CD4-positive, CD25-positive, alpha-beta regulatory T cell (primary cell): ENCODE results near the gene SLC15A1. TPM values are rescaled to one million over a fixed set of nuclear protein-coding genes. Genes with fewer than 3 reads are reported as not detected.
A peak's percentile ranks its signal among the peaks of the same experiment; 100 is the strongest.
"Not testable (repeated sequence)": the region's sequence is repeated elsewhere in the genome, so short reads cannot be mapped to it uniquely, and the experiment has no call there.

Source experiments
- ATAC-seq, 2 donors: fragments of 150-1000 bp; cut with Tn5 transposase; one replicate each; pipeline ENCODE4 v1.10.0; 2021; ENCODE audit warnings: low read depth in 2 of 2, moderate number of reproducible peaks in 2 of 2, moderate library complexity in 1 of 2
- DNase-seq, 3 donors: peaks; one replicate each; pipeline versions ENCODE4 v3.0.0 to v3.0.0-alpha.2; 2012 to 2022; ENCODE audit warnings: mixed read lengths in 1 of 3
- H3K27ac ChIP-seq: one replicate; pipeline ENCODE4 v1.7.0; 2013; ENCODE audit warnings: mild to moderate bottlenecking, low read length; ENCODE audit not compliant: insufficient read depth, poor library complexity, severe bottlenecking
- H3K27me3 ChIP-seq: one replicate; pipeline ENCODE4 v1.7.0; 2013; ENCODE audit warnings: low read length; ENCODE audit not compliant: control insufficient read depth, insufficient read depth
- H3K36me3 ChIP-seq: one replicate; pipeline ENCODE4 v1.7.0; 2013; ENCODE audit warnings: mild to moderate bottlenecking, low read length, moderate library complexity; ENCODE audit not compliant: control insufficient read depth, insufficient read depth
- H3K4me1 ChIP-seq: 2 replicates; pipeline ENCODE4 v1.7.0; 2013; ENCODE audit warnings: mild to moderate bottlenecking, low read length; ENCODE audit not compliant: insufficient read depth, control insufficient read depth, poor library complexity, severe bottlenecking
- H3K4me3 ChIP-seq: one replicate; pipeline ENCODE4 v1.7.0; 2013; ENCODE audit warnings: low read depth, mild to moderate bottlenecking, low read length, moderate library complexity
- H3K9me3 ChIP-seq, 2 experiments: 1 replicate in 1 of 2; 2 replicates in 1 of 2; pipeline ENCODE4 v1.7.0; 2013; ENCODE audit warnings: low read length in 2 of 2, mild to moderate bottlenecking in 1 of 2, moderate library complexity in 1 of 2; ENCODE audit not compliant: control insufficient read depth in 2 of 2
- H3K27ac Mint-ChIP-seq, 3 donors: one replicate each; pipeline ENCODE4 v1.8.0; 2020 to 2022; ENCODE audit warnings: mild to moderate bottlenecking in 3 of 3, mixed read lengths in 3 of 3, moderate library complexity in 2 of 3
- H3K27me3 Mint-ChIP-seq: one replicate; pipeline ENCODE4 v1.8.0; 2022; ENCODE audit warnings: mild to moderate bottlenecking, mixed read lengths
- H3K36me3 Mint-ChIP-seq: one replicate; pipeline ENCODE4 v1.8.0; 2020; ENCODE audit warnings: mixed read lengths
- H3K4me1 Mint-ChIP-seq, 4 donors: one replicate each; pipeline ENCODE4 v1.8.0; 2020 to 2022; ENCODE audit warnings: mixed read lengths in 4 of 4, mild to moderate bottlenecking in 1 of 4
- H3K4me3 Mint-ChIP-seq, 4 donors: one replicate each; pipeline ENCODE4 v1.8.0; 2020 to 2022; ENCODE audit warnings: mild to moderate bottlenecking in 4 of 4, mixed read lengths in 4 of 4, moderate library complexity in 3 of 4
- H3K9me3 Mint-ChIP-seq, 7 donors: one replicate each; pipeline ENCODE4 v1.8.0; 2020 to 2022; ENCODE audit warnings: mixed read lengths in 7 of 7, mild to moderate bottlenecking in 3 of 7, moderate library complexity in 2 of 7
- polyA plus RNA-seq, 4 donors: library from polyadenylated mRNA; unstranded; fragments of 300-500 nt; fragmentation: Illumina TruSeq; gene quantifications; one replicate each; pipeline ENCODE4 v1.2.3, GENCODE V29; 2021
- total RNA-seq: library from RNA; stranded (reverse); gene quantifications from one replicate; pipeline ENCODE4 v1.2.3, GENCODE V29; 2022

SLC15A1 gene
- total and polyA plus RNA-seq, 5 donors from 2014 or later: not detected

DNA sequence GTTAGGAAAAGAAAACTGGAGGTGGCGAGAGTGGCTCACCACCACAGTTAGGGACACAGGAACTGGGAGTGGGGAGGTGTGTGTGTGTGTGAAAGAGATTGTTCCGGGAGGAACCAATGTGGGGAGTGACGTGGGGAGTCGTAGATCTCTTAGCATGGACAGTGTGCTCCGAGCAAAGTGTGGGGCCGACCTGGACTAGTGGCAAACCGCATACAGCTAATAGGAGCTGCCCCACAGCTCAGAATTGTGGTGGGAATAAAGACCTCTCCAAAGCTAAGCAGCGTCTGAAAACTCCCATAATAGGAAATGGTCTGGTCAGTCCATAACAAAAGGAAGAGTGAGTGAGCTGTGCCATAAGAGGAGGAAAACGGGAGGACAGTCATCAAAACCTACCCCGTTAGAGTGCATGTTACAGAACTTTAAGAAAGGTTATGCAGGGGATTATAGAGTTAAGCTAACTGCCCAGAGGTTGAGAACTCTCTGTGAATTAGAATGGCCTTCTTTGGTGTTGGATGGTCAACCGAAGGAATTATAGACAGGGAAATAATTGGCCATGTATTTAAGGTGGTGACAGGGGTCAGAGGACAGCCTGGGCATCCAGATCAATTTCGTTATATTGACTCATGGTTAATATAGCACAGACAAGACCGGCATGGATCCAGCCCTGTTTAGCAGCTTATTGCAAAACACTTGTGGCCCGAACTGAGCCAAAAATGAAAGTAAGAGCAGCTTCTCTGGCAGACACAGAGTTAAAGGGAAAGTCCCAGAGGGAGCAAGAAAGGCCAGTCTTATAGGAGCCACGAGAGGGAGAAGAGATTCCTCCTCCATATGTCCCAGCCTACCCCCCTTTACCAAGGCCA is 8.9 kb upstream of the SLC15A1 start:
- Histone ChIP-seq H3K9me3 (no peaks in the 10 kb centered on the region), H3K4me1 (no peaks in the 10 kb centered on the region), H3K27me3 (no peaks in the 10 kb centered on the region), H3K4me3 (peak overlapping the region; percentile 13), H3K36me3 (no peaks in the 10 kb centered on the region), H3K27ac (no peak overlapping the region)
- peak overlapping the region in 1 of 3 donors; percentile 57 for H3K27ac Mint-ChIP-seq
- peak overlapping the region in 1 of 4 donors; percentile 65 for H3K4me3 Mint-ChIP-seq
- peaks cover 11% of the 10 kb centered on the region for H3K27me3 Mint-ChIP-seq
- H3K9me3 Mint-ChIP-seq: peaks cover 0 to 10% (median 2%) of the 10 kb centered on the region in 7 donors
- peaks cover 2% of the 10 kb centered on the region for H3K36me3 Mint-ChIP-seq
- no peaks in the 10 kb centered on the region for H3K4me1 Mint-ChIP-seq
- ATAC-seq (no peak), DNase-seq (peak in 1 of 3 donors; percentile 37)

DNA sequence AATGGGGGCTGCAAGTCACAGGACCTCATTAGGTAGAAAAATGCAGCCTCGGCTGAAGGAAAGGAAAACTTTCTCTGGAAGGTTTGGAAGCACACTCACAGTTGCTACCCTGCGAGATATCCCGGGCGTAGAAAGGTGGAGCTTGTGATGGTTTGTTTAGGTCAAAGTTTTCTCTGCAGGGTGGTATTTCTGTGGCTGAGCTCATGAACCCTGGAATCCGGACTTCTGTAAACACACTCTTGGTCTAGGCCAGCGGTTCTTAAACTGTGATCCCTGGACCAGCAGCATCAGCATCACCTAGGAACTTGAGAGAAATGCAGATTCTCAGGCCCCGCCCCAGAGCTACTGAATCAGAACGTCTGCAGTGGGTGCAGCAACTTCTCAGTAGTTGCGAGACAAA is 3.3 kb upstream of the SLC15A1 start:
- Mint-ChIP-seq H3K27me3 (peaks cover 40% of the 10 kb centered on the region), H3K4me3 (no peak overlapping the region), H3K9me3 (peaks cover 0 to 19% (median 8%) of the 10 kb centered on the region in 7 donors), H3K4me1 (peaks cover 0 to 3% (median 0%) of the 10 kb centered on the region in 4 donors), H3K27ac (no peak overlapping the region), H3K36me3 (peaks cover 2% of the 10 kb centered on the region)
- H3K36me3 ChIP-seq: no peaks in the 10 kb centered on the region
- DNase-seq (no peak), ATAC-seq (no peak)
- H3K4me1 ChIP-seq: no peaks in the 10 kb centered on the region
- H3K27me3 ChIP-seq: peaks cover 12% of the 10 kb centered on the region
- no peak overlapping the region for H3K27ac ChIP-seq
- peaks cover 0 to 4% of the 10 kb centered on the region in 2 experiments for H3K9me3 ChIP-seq
- no peak overlapping the region for H3K4me3 ChIP-seq

GRCh38 chr13:98755116-98755515 is 2.6 kb upstream of the SLC15A1 start:
- H3K36me3 Mint-ChIP-seq: no peaks in the 10 kb centered on the region
- H3K4me1 Mint-ChIP-seq: peaks cover 0 to 3% (median 0%) of the 10 kb centered on the region in 4 donors
- peaks cover 46% of the 10 kb centered on the region for H3K27me3 Mint-ChIP-seq
- Histone ChIP-seq H3K9me3 (peaks cover 0 to 4% of the 10 kb centered on the region in 2 experiments), H3K27ac (no peak overlapping the region), H3K4me1 (no peaks in the 10 kb centered on the region), H3K27me3 (peaks cover 12% of the 10 kb centered on the region), H3K36me3 (no peaks in the 10 kb centered on the region), H3K4me3 (no peak overlapping the region)
- no peak overlapping the region for H3K27ac Mint-ChIP-seq
- H3K4me3 Mint-ChIP-seq: no peak overlapping the region
- ATAC-seq (no peak), DNase-seq (no peak)
- peaks cover 0 to 18% (median 7%) of the 10 kb centered on the region in 7 donors for H3K9me3 Mint-ChIP-seq

DNA sequence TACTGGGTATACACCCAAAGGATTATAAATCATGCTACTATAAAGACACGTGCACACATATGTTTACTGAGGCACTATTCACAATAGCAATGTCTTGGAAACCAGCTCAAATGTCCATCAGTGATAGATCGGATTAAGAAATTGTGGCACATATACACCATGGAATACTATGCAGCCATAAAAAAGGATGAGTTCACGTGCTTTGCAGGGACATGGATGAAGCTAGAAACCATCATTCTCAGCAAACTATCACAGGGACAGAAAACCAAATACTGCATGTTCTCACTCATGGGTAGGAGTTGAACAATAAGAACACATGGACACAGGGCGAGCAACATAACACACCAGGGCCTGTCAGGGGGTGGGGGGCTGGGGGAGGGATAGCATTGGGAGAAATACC is 2.0 kb upstream of the SLC15A1 start:
- peaks cover 0 to 18% (median 7%) of the 10 kb centered on the region in 7 donors for H3K9me3 Mint-ChIP-seq
- not testable (repeated sequence) for H3K36me3 ChIP-seq

DNA sequence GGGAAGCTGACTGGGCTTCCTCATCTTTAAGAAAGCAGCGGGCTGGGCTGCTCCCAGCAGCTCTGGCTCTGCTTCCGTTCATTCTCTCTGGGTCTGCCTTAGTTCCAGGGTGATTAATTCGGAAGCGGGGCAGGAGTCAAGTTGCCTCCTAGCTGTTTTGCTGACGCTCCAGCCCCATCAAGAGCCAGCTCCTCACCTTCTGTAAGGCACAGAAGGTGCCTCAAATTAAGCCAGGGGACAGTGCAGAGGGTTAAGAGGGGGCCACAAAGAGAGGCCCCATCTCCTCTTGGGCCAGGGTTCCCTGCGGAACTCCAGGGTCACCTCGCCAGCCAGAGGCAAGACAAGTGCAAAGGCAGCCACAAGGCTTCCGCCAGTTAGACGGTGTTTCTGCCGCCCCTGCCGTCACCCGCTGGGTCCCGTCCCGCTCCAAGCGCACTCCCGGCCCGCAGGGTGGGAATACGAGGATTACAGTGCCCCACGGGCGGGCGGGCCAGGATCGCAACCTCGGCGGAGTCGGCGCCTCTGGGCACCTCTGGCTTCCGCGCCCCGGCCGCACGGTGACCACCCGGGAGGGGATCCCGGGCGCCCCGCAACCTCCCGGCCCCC is 508 bp downstream of the SLC15A1 start:
- no peaks in the 10 kb centered on the region for H3K36me3 ChIP-seq
- Mint-ChIP-seq H3K27me3 (peaks cover 62% of the 10 kb centered on the region), H3K36me3 (no peaks in the 10 kb centered on the region), H3K4me1 (peaks cover 0 to 3% (median 0%) of the 10 kb centered on the region in 4 donors), H3K4me3 (peak overlapping the region in 2 of 4 donors; percentile 29 to 68), H3K9me3 (peaks cover 0 to 16% (median 5%) of the 10 kb centered on the region in 7 donors), H3K27ac (no peak overlapping the region)
- H3K4me1 ChIP-seq: no peaks in the 10 kb centered on the region
- no peak for ATAC-seq
- peaks cover 0 to 4% of the 10 kb centered on the region in 2 experiments for H3K9me3 ChIP-seq
- DNase-seq: no peak
- no peak overlapping the region for H3K4me3 ChIP-seq
- no peak overlapping the region for H3K27ac ChIP-seq
- peaks cover 15% of the 10 kb centered on the region for H3K27me3 ChIP-seq

More for the DNA sequence above, 2.0 kb upstream of the SLC15A1 start:
- not testable (repeated sequence) for H3K27ac ChIP-seq, H3K36me3 Mint-ChIP-seq, H3K27ac Mint-ChIP-seq, H3K4me1 ChIP-seq, DNase-seq, ATAC-seq, H3K9me3 ChIP-seq, H3K4me3 Mint-ChIP-seq, H3K4me3 ChIP-seq, H3K4me1 Mint-ChIP-seq
- peaks cover 52% of the 10 kb centered on the region for H3K27me3 Mint-ChIP-seq
- peaks cover 15% of the 10 kb centered on the region for H3K27me3 ChIP-seq

GRCh38 chr13:98751367-98751782 is 1.1 kb downstream of the SLC15A1 start:
- peak overlapping the region in 1 of 4 donors; percentile 68 for H3K4me3 Mint-ChIP-seq
- Histone ChIP-seq H3K27me3 (peaks cover 15% of the 10 kb centered on the region), H3K36me3 (no peaks in the 10 kb centered on the region), H3K4me3 (no peak overlapping the region), H3K9me3 (peaks cover 0 to 4% of the 10 kb centered on the region in 2 experiments), H3K27ac (no peak overlapping the region), H3K4me1 (no peaks in the 10 kb centered on the region)
- no peak overlapping the region for H3K27ac Mint-ChIP-seq
- H3K27me3 Mint-ChIP-seq: peaks cover 62% of the 10 kb centered on the region
- peaks cover 0 to 16% (median 3%) of the 10 kb centered on the region in 7 donors for H3K9me3 Mint-ChIP-seq
- H3K36me3 Mint-ChIP-seq: no peaks in the 10 kb centered on the region
- ATAC-seq: no peak
- no peak for DNase-seq
- peaks cover 0 to 3% (median 0%) of the 10 kb centered on the region in 4 donors for H3K4me1 Mint-ChIP-seq

DNA sequence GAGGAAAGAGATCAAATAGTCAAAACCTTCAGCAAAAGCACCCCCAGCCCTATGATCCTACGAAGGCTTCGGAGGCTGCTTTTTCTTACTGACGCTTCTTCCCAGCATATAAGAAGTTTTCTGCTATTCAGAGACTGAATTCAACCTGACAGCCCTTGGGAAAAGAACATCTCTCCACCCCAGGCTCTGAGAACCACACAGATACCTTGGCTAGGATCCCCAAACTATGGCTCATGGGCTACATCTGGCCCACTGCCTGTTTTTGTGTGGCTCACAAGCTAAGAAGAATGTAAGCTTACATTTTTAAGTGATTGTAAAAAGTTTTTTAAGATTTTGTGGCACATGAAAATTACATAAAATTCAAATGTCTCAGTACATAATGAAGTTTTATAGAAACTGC is 3.0 kb downstream of the SLC15A1 start:
- no peak for ATAC-seq
- Histone ChIP-seq H3K36me3 (no peaks in the 10 kb centered on the region), H3K4me1 (no peaks in the 10 kb centered on the region), H3K9me3 (peaks cover 0 to 3% of the 10 kb centered on the region in 2 experiments), H3K27me3 (peaks cover 15% of the 10 kb centered on the region), H3K27ac (no peak overlapping the region), H3K4me3 (no peak overlapping the region)
- peaks cover 0 to 15% (median 3%) of the 10 kb centered on the region in 7 donors for H3K9me3 Mint-ChIP-seq
- no peak for DNase-seq
- H3K27me3 Mint-ChIP-seq: peaks cover 57% of the 10 kb centered on the region
- no peak overlapping the region for H3K4me3 Mint-ChIP-seq
- H3K36me3 Mint-ChIP-seq: no peaks in the 10 kb centered on the region
- no peak overlapping the region for H3K27ac Mint-ChIP-seq
- H3K4me1 Mint-ChIP-seq: peaks cover 0 to 3% (median 0%) of the 10 kb centered on the region in 4 donors
